ENCODE measurements around the gene CD82.

CD82 gene

GRCh38 chr11:44592125-44592940, 26.9 kb downstream of the CD82 start:
- Histone ChIP-seq H3K9me3 (ENCODE audit: control insufficient read depth, low read length) (no peaks in the 10 kb centered on the region), H3K4me1 (no peaks in the 10 kb centered on the region), H3K27me3 (ENCODE audit: control insufficient read depth, insufficient read depth, low read length) (no peaks in the 10 kb centered on the region), H3K79me2 (no peaks in the 10 kb centered on the region), H3K4me3 (ENCODE audit: low read depth, low read length) (no peak overlapping the region), H3K36me3 (ENCODE audit: control insufficient read depth, insufficient read depth, low read length) (no peaks in the 10 kb centered on the region), H3K27ac (no peak overlapping the region), H3K9ac (no peak overlapping the region), H3K4me2 (ENCODE audit: low read length) (no peak overlapping the region), H2AFZ (no peak overlapping the region)
- TF ChIP-seq CTCF (IDR thresholded peaks at IDR 0.05): no peak

GRCh38 chr11:44593251-44593650, 27.8 kb downstream of the CD82 start:
- no peaks in the 10 kb centered on the region for H3K27me3 ChIP-seq (ENCODE audit: control insufficient read depth, insufficient read depth, low read length)
- no peaks in the 10 kb centered on the region for H3K79me2 ChIP-seq
- H3K4me2 ChIP-seq (ENCODE audit: low read length): no peak overlapping the region
- no peak overlapping the region for H3K27ac ChIP-seq
- H3K4me1 ChIP-seq: no peaks in the 10 kb centered on the region
- no peak for TF ChIP-seq CTCF (IDR thresholded peaks at IDR 0.05)
- no peak overlapping the region for H3K4me3 ChIP-seq (ENCODE audit: low read depth, low read length)
- H2AFZ ChIP-seq: no peak overlapping the region
- H3K9me3 ChIP-seq (ENCODE audit: control insufficient read depth, low read length): no peaks in the 10 kb centered on the region
- H3K9ac ChIP-seq: no peak overlapping the region
- H3K36me3 ChIP-seq (ENCODE audit: control insufficient read depth, insufficient read depth, low read length): no peaks in the 10 kb centered on the region

- H3K79me2 ChIP-seq: no peaks in the 10 kb centered on the region
- no peak overlapping the region for H3K4me2 ChIP-seq (ENCODE audit: low read length)
- no peaks in the 10 kb centered on the region for H3K27me3 ChIP-seq (ENCODE audit: control insufficient read depth, insufficient read depth, low read length)
- TF ChIP-seq CTCF (IDR thresholded peaks at IDR 0.05): no peak
- no peak overlapping the region for H3K27ac ChIP-seq
- no peak overlapping the region for H3K9ac ChIP-seq
- H3K36me3 ChIP-seq (ENCODE audit: control insufficient read depth, insufficient read depth, low read length): no peaks in the 10 kb centered on the region
- H3K4me3 ChIP-seq (ENCODE audit: low read depth, low read length): no peak overlapping the region
- H2AFZ ChIP-seq: no peak overlapping the region
- H3K9me3 ChIP-seq (ENCODE audit: control insufficient read depth, low read length): no peaks in the 10 kb centered on the region
- H3K4me1 ChIP-seq: no peaks in the 10 kb centered on the region
Measured at GRCh38 chr11:44595006-44595405, 29.5 kb downstream of the CD82 start.

- no peak for TF ChIP-seq CTCF (IDR thresholded peaks at IDR 0.05)
- Histone ChIP-seq H3K4me3 (ENCODE audit: low read depth, low read length) (no peak overlapping the region), H3K27ac (no peak overlapping the region), H3K79me2 (no peaks in the 10 kb centered on the region), H3K4me1 (no peaks in the 10 kb centered on the region), H2AFZ (no peak overlapping the region), H3K9me3 (ENCODE audit: control insufficient read depth, low read length) (no peaks in the 10 kb centered on the region), H3K9ac (no peak overlapping the region), H3K36me3 (ENCODE audit: control insufficient read depth, insufficient read depth, low read length) (no peaks in the 10 kb centered on the region), H3K27me3 (ENCODE audit: control insufficient read depth, insufficient read depth, low read length) (no peaks in the 10 kb centered on the region), H3K4me2 (ENCODE audit: low read length) (no peak overlapping the region)
Measured at GRCh38 chr11:44595964-44596381, 30.5 kb downstream of the CD82 start.
